ENCODE measurements around the gene FAM199X.

- TF ChIP-seq EZH2phosphoT487 (IDR thresholded peaks at IDR 0.05; ENCODE audit: low read depth, severe bottlenecking, unreplicated experiment): no peak
- TF ChIP-seq, protein P1, sequence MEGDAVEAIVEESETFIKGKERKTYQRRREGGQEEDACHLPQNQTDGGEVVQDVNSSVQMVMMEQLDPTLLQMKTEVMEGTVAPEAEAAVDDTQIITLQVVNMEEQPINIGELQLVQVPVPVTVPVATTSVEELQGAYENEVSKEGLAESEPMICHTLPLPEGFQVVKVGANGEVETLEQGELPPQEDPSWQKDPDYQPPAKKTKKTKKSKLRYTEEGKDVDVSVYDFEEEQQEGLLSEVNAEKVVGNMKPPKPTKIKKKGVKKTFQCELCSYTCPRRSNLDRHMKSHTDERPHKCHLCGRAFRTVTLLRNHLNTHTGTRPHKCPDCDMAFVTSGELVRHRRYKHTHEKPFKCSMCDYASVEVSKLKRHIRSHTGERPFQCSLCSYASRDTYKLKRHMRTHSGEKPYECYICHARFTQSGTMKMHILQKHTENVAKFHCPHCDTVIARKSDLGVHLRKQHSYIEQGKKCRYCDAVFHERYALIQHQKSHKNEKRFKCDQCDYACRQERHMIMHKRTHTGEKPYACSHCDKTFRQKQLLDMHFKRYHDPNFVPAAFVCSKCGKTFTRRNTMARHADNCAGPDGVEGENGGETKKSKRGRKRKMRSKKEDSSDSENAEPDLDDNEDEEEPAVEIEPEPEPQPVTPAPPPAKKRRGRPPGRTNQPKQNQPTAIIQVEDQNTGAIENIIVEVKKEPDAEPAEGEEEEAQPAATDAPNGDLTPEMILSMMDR (IDR thresholded peaks at IDR 0.05; ENCODE audit: poor library complexity): no peak
Measured at GRCh38 chrX:104168127-104168526, 1.9 kb downstream of the FAM199X start.

Data from hepatocyte (in vitro differentiated cells).